Renal pelvis (tissue), 4 donors: Measurements from ENCODE around the gene PJA1. TPM values are rescaled to one million over a fixed set of nuclear protein-coding genes. Genes with fewer than 3 reads are reported as not detected.

Source experiments
- DNase-seq: peaks from one replicate; pipeline ENCODE4 v3.0.0-alpha.2; 2013
- polyA plus RNA-seq, 3 donors: library from polyadenylated mRNA; unstranded; fragments of 120-200 nt; gene quantifications; one replicate each; pipeline ENCODE4 v1.2.1, GENCODE V29; 2013; ENCODE audit not compliant: insufficient read length in 3 of 3

The PJA1 gene
- polyA plus RNA-seq, 3 donors, result 83.8 to 102 (median 88.9) TPM

GRCh38 chrX:69123481-69123880 lies 41.8 kb downstream of the PJA1 start:
- no peak for DNase-seq

GRCh38 chrX:69121321-69122000 lies 43.8 kb downstream of the PJA1 start:
- no peak for DNase-seq

- no peak for DNase-seq
Measured at GRCh38 chrX:69120476-69120875, 44.8 kb downstream of the PJA1 start.

- DNase-seq, result no peak
Measured at GRCh38 chrX:69119122-69119521, 46.1 kb downstream of the PJA1 start.

GRCh38 chrX:69117876-69118526 lies 47.3 kb downstream of the PJA1 start:
- no peak for DNase-seq

- DNase-seq, result no peak
Measured at GRCh38 chrX:69116077-69116476, 49.2 kb downstream of the PJA1 start.

- no peak for DNase-seq
Measured at GRCh38 chrX:69113723-69114122, 51.5 kb downstream of the PJA1 start.
